Peyer's patch (tissue), 4 donors: ENCODE data around the gene IQCK. TPM values are rescaled to one million over a fixed set of nuclear protein-coding genes. Genes with fewer than 3 reads are reported as not detected.

Source experiments
- DNase-seq, 3 donors: peaks; one replicate each; pipeline ENCODE4 v3.0.0-alpha.2; 2017 to 2019
- H3K27ac ChIP-seq, 4 donors: fragments of 200-600 bp; sonication (generic); one replicate each; pipeline ENCODE4 v1.5.1; 2016 to 2019
- H3K27me3 ChIP-seq, 2 donors: fragments of 200-600 bp; sonication (generic); one replicate each; pipeline ENCODE4 v1.5.1; 2019
- H3K36me3 ChIP-seq, 3 donors: fragments of 200-600 bp; sonication (generic); one replicate each; pipeline ENCODE4 v1.5.1; 2016 to 2019
- H3K4me1 ChIP-seq, 4 donors: fragments of 200-600 bp; sonication (generic); one replicate each; pipeline ENCODE4 v1.5.1; 2016 to 2019
- H3K4me3 ChIP-seq, 4 donors: fragments of 200-600 bp; sonication (generic); 1 replicate in 3 of 4; 2 replicates in 1 of 4; pipeline ENCODE4 v1.5.1; 2016 to 2019; ENCODE audit warnings: mild to moderate bottlenecking in 1 of 4
- H3K9me3 ChIP-seq, 4 donors: fragments of 200-600 bp; sonication (generic); one replicate each; pipeline ENCODE4 v1.5.1; 2016 to 2019; ENCODE audit warnings: mild to moderate bottlenecking in 1 of 4
- CTCF ChIP-seq, 6 experiments: fragments of 450-650 bp in 4 of 6; fragments of 200-600 bp in 2 of 6; sonication (generic) in 1 of 6; IDR thresholded peaks; one replicate each; pipeline ENCODE4 v1.5.1; 2017 to 2019; ENCODE audit warnings: antibody characterized with exemption in 6 of 6, mild to moderate bottlenecking in 3 of 6, moderate library complexity in 1 of 6
- POLR2A ChIP-seq, 2 donors: fragments of 450-650 bp; IDR thresholded peaks; one replicate each; pipeline ENCODE4 v1.5.1; 2017; ENCODE audit warnings: antibody characterized with exemption in 2 of 2, mild to moderate bottlenecking in 2 of 2, moderate library complexity in 2 of 2
- total RNA-seq, 4 donors: library from RNA; depleted of rRNA; stranded (reverse); fragments of >200 nt; gene quantifications; one replicate each; pipeline ENCODE4 v1.1.0, GENCODE V29; 2016

Gene IQCK
- total RNA-seq, 4 donors from 2014 or later, result 8.2 to 42.9 (median 10.3) TPM

GRCh38 chr16:19882186-19882585, 164.1 kb downstream of the IQCK start:
- H3K27ac ChIP-seq, result peak overlapping the region in 2 of 4 donors; percentile 32 to 66
- H3K4me1 ChIP-seq, result peaks cover 2 to 26% (median 16%) of the 10 kb centered on the region in 4 donors
- peak overlapping the region in 1 of 4 donors; percentile 69 for H3K4me3 ChIP-seq
- TF ChIP-seq CTCF (IDR thresholded peaks at IDR 0.05) (no peak), POLR2A (IDR thresholded peaks at IDR 0.05) (no peak)
- no peaks in the 10 kb centered on the region for H3K9me3 ChIP-seq
- no peaks in the 10 kb centered on the region for H3K36me3 ChIP-seq
- H3K27me3 ChIP-seq, result peaks cover 0 to 9% of the 10 kb centered on the region in 2 donors
- DNase-seq, result no peak

GRCh38 chr16:19882646-19883045, 164.6 kb downstream of the IQCK start:
- TF ChIP-seq POLR2A (IDR thresholded peaks at IDR 0.05) (no peak), CTCF (IDR thresholded peaks at IDR 0.05) (no peak)
- no peak for DNase-seq
- Histone ChIP-seq H3K36me3 (no peaks in the 10 kb centered on the region), H3K27me3 (peaks cover 0 to 9% of the 10 kb centered on the region in 2 donors), H3K4me3 (peak overlapping the region in 3 of 4 donors; percentile 45 to 69 (median 68)), H3K27ac (peak overlapping the region in 3 of 4 donors; percentile 10 to 66 (median 32)), H3K9me3 (no peaks in the 10 kb centered on the region), H3K4me1 (peaks cover 2 to 26% (median 16%) of the 10 kb centered on the region in 4 donors)

- Histone ChIP-seq H3K9me3 (no peaks in the 10 kb centered on the region), H3K27me3 (peaks cover 0 to 9% of the 10 kb centered on the region in 2 donors), H3K27ac (peak overlapping the region; percentile 14 to 66 (median 46)), H3K4me3 (peak overlapping the region; percentile 45 to 69 (median 58)), H3K4me1 (peaks cover 2 to 26% (median 16%) of the 10 kb centered on the region in 4 donors), H3K36me3 (no peaks in the 10 kb centered on the region)
- no peak for DNase-seq
- no peak for TF ChIP-seq CTCF (IDR thresholded peaks at IDR 0.05)
- no peak for TF ChIP-seq POLR2A (IDR thresholded peaks at IDR 0.05)
Measured at GRCh38 chr16:19883296-19883965, 165.4 kb downstream of the IQCK start.

GRCh38 chr16:19883966-19884485, 166.0 kb downstream of the IQCK start:
- no peaks in the 10 kb centered on the region for H3K36me3 ChIP-seq
- peak overlapping the region; percentile 14 to 66 (median 46) for H3K27ac ChIP-seq
- no peaks in the 10 kb centered on the region for H3K9me3 ChIP-seq
- H3K4me3 ChIP-seq, result peak overlapping the region; percentile 45 to 69 (median 58)
- no peak for DNase-seq
- peaks cover 2 to 26% (median 16%) of the 10 kb centered on the region in 4 donors for H3K4me1 ChIP-seq
- no peak for TF ChIP-seq CTCF (IDR thresholded peaks at IDR 0.05)
- TF ChIP-seq POLR2A (IDR thresholded peaks at IDR 0.05), result no peak
- H3K27me3 ChIP-seq, result peaks cover 0 to 9% of the 10 kb centered on the region in 2 donors

- Histone ChIP-seq H3K4me3 (peak within 1 kb of the TSS; percentile 45 to 69 (median 58)), H3K4me1 (peaks cover 2 to 26% (median 16%) of the 10 kb centered on the region in 4 donors), H3K36me3 (no peaks in the 10 kb centered on the region), H3K27ac (peak within 1 kb of the TSS; percentile 14 to 66 (median 46)), H3K9me3 (no peaks in the 10 kb centered on the region), H3K27me3 (peaks cover 0 to 9% of the 10 kb centered on the region in 2 donors)
- TF ChIP-seq CTCF (IDR thresholded peaks at IDR 0.05) (peak in 1 of 6 experiments; percentile 24), POLR2A (IDR thresholded peaks at IDR 0.05) (no peak)
- DNase-seq, result peak in 2 of 3 donors; percentile 49 to 68
Measured at GRCh38 chr16:19884611-19885450, 166.8 kb downstream of the IQCK start, which contains the start of gene GPRC5B. Gene GPRC5B, minus strand, starts transcription at chr16:19884848. Its CDS starts 12,003 bp downstream, at chr16:19872845.
